ENCODE results near the gene SFTPD.

GRCh38 chr10:79932841-79933379 is 16.0 kb downstream of the SFTPD start:
- TF ChIP-seq CTCF (IDR thresholded peaks at IDR 0.05; ENCODE audit: control extremely low read depth in 1 of 3, insufficient read depth in 1 of 3, low read depth in 1 of 3, low read length in 3 of 3) (no peak), POLR2A (IDR thresholded peaks at IDR 0.05; ENCODE audit: control extremely low read depth in 1 of 2, low read depth in 2 of 2, low read length in 2 of 2) (no peak), MAX (IDR thresholded peaks at IDR 0.05) (no peak), TAF7 (optimal IDR thresholded peaks at IDR 0.05; ENCODE audit: borderline replicate concordance, low read depth, low read length) (no peak), YY1 (IDR thresholded peaks at IDR 0.05; ENCODE audit: low read depth, low read length) (no peak), TCF12 (IDR thresholded peaks at IDR 0.05; ENCODE audit: low read depth, low read length) (no peak), NRF1 (IDR thresholded peaks at IDR 0.05; ENCODE audit: low read depth, low read length) (no peak), CHD2 (IDR thresholded peaks at IDR 0.05; ENCODE audit: low read length) (no peak), POLR2AphosphoS5 (IDR thresholded peaks at IDR 0.05; ENCODE audit: low read depth, low read length) (no peak), CEBPB (IDR thresholded peaks at IDR 0.05; ENCODE audit: low read depth, low read length) (no peak), EGR1 (IDR thresholded peaks at IDR 0.05; ENCODE audit: borderline replicate concordance, low read depth, low read length) (no peak)
